Transverse colon (tissue), 4 donors: ENCODE results near the gene SLC15A5. TPM values are rescaled to one million over a fixed set of nuclear protein-coding genes. Genes with fewer than 3 reads are reported as not detected.
A peak's percentile ranks its signal among the peaks of the same experiment; 100 is the strongest.

Experiments used
- DNase-seq: peaks from one replicate; pipeline ENCODE4 v3.0.0-alpha.2; 2019
- H3K27ac ChIP-seq, 4 donors: fragments of 200-600 bp; sonication (generic); 2 replicates each; pipeline ENCODE4 v1.5.1; 2016 to 2018; ENCODE audit warnings: inconsistent platforms in 4 of 4
- H3K27me3 ChIP-seq: fragments of 200-600 bp; sonication (generic); 2 replicates; pipeline ENCODE4 v1.5.1; 2017; ENCODE audit warnings: inconsistent platforms
- H3K36me3 ChIP-seq, 4 donors: fragments of 200-600 bp; sonication (generic); 2 replicates each; pipeline ENCODE4 v1.5.1; 2017 to 2019; ENCODE audit warnings: inconsistent platforms in 4 of 4
- H3K4me1 ChIP-seq, 4 donors: fragments of 200-600 bp; sonication (generic); 2 replicates each; pipeline ENCODE4 v1.5.1; 2017 to 2020; ENCODE audit warnings: inconsistent platforms in 4 of 4
- H3K4me3 ChIP-seq, 4 donors: fragments of 200-600 bp; sonication (generic); 1 replicate in 1 of 4; 2 replicates in 3 of 4; pipeline versions ENCODE4 v1.5.1 to v1.6.1; 2017 to 2019; ENCODE audit warnings: inconsistent platforms in 4 of 4
- H3K9me3 ChIP-seq, 2 donors: fragments of 200-600 bp; sonication (generic); 2 replicates each; pipeline ENCODE4 v1.5.1; 2017 to 2019; ENCODE audit warnings: inconsistent platforms in 2 of 2
- EP300 ChIP-seq: sonication (generic); formaldehyde crosslinking; IDR thresholded peaks from one replicate; pipeline ENCODE4 v1.6.1; 2017; ENCODE audit warnings: antibody characterized with exemption, low read depth
- POLR2A ChIP-seq: fragments of 450-650 bp; IDR thresholded peaks from one replicate; pipeline ENCODE4 v1.6.1; 2016; ENCODE audit warnings: antibody characterized with exemption, mild to moderate bottlenecking, moderate library complexity
- POLR2AphosphoS5 ChIP-seq, 3 donors: sonication (generic); formaldehyde crosslinking; IDR thresholded peaks; one replicate each; pipeline ENCODE4 v1.6.1; 2016; ENCODE audit warnings: antibody characterized with exemption in 3 of 3
- WGBS, 2 donors: methylation state at CpG; one replicate each; pipeline ENCODE4 v1.1.5; 2018; ENCODE audit warnings: low coverage in 1 of 2; 5-methylcytosine and 5-hydroxymethylcytosine counted together
- in situ Hi-C, 4 donors: fragments of 200-750 bp; cut with MboI; loops; one replicate each; pipeline versions ENCODE4 v1.15.0 to v1.15.1; 2017; ENCODE audit warnings: low sequenced_read_pairs in 3 of 4, low pct_ligation_motif_present in 1 of 4, low pct_unique_long_range_greater_than_20kb in 1 of 4
- intact Hi-C: fragments of 100-400 bp; cut with DNase I; formaldehyde crosslinking; loops from one replicate; pipeline ENCODE4 v1.15.1; 2023; ENCODE audit warnings: low total_unique reads
- total RNA-seq, 4 donors: library from RNA; depleted of rRNA; stranded (reverse); fragments of >200 nt; gene quantifications; one replicate each; pipeline ENCODE4 v1.1.0, GENCODE V29; 2016
- TF ChIP-seq, protein P1 (sequence below), 5 experiments: fragments of 200-600 bp in 3 of 5; fragments of 450-650 bp in 2 of 5; sonication (generic) in 3 of 5; IDR thresholded peaks; 1 replicate in 2 of 5; 2 replicates in 3 of 5; pipeline ENCODE4 v1.5.1; 2016 to 2017; ENCODE audit warnings: antibody characterized with exemption in 5 of 5, inconsistent platforms in 3 of 5, mild to moderate bottlenecking in 2 of 5, moderate library complexity in 1 of 5

Gene SLC15A5
- total RNA-seq, 4 donors from 2014 or later: not detected

DNA sequence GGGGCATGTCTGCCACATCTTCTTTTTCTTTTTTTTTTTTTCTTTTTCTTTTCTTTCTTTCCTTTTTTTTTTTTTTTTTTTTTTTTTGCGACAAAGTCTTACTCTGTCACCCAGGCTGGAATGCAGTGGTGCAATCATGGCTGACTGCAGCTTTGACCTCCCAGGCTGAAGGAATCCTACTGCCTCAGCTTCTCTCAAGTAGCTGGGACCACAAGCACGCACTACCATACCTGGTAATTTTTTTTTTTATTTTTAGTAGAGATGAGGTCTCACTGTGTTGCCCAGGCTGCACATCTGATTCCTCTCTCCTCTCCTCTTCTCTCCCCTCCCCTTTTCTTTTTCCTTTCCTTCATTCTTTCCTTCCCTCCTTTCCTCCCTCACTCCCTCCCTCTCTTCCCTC is 18.5 kb downstream of the SLC15A5 start:
- no peaks in the 10 kb centered on the region for H3K4me1 ChIP-seq
- no peak overlapping the region for H3K4me3 ChIP-seq
- H3K27me3 ChIP-seq: no peaks in the 10 kb centered on the region
- no peak for DNase-seq
- H3K27ac ChIP-seq: no peak overlapping the region
- in situ Hi-C loops: no loop called here
- peaks cover 0 to 7% of the 10 kb centered on the region in 2 donors for H3K9me3 ChIP-seq
- H3K36me3 ChIP-seq: no peaks in the 10 kb centered on the region
- TF ChIP-seq POLR2A: no peak
- TF ChIP-seq, protein P1, sequence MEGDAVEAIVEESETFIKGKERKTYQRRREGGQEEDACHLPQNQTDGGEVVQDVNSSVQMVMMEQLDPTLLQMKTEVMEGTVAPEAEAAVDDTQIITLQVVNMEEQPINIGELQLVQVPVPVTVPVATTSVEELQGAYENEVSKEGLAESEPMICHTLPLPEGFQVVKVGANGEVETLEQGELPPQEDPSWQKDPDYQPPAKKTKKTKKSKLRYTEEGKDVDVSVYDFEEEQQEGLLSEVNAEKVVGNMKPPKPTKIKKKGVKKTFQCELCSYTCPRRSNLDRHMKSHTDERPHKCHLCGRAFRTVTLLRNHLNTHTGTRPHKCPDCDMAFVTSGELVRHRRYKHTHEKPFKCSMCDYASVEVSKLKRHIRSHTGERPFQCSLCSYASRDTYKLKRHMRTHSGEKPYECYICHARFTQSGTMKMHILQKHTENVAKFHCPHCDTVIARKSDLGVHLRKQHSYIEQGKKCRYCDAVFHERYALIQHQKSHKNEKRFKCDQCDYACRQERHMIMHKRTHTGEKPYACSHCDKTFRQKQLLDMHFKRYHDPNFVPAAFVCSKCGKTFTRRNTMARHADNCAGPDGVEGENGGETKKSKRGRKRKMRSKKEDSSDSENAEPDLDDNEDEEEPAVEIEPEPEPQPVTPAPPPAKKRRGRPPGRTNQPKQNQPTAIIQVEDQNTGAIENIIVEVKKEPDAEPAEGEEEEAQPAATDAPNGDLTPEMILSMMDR (IDR thresholded peaks at IDR 0.05): no peak
- TF ChIP-seq POLR2AphosphoS5 (IDR thresholded peaks at IDR 0.05): no peak
- no peak for TF ChIP-seq EP300
- intact Hi-C loops: no loop called here
- WGBS, 2 donors: 91 to 93% methylated on average over 2 of the region's 2 CpGs

DNA sequence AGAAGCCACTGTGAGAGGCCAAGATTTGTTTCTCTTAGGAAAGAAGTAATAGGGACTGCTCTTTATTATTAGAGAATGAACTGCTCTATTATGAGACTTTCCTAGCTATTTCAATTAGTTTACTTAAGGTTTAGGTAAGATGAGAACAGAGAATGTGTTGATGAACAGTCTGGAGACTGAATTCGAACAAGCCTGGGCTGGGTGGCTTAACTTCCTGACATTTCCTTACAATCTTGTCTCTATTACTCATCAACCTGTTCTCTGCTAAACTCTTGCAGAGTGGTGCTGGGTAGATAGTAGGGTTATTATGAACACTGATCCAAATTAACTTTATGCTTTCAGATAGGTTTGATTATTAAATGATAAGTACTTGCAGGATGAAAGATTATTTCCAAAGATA is 31.2 kb downstream of the SLC15A5 start:
- WGBS, 2 donors: 47 to 50% methylated on average over 1 of the region's 1 CpG
- no peak for DNase-seq
- no peaks in the 10 kb centered on the region for H3K9me3 ChIP-seq
- peak overlapping the region in 2 of 4 donors; percentile 54 to 68 for H3K27ac ChIP-seq
- intact Hi-C loops (no loop called here), in situ Hi-C loops (no loop called here)
- no peak overlapping the region for H3K4me3 ChIP-seq
- H3K4me1 ChIP-seq: peaks cover 0 to 10% (median 3%) of the 10 kb centered on the region in 4 donors
- no peaks in the 10 kb centered on the region for H3K36me3 ChIP-seq
- TF ChIP-seq EP300 (no peak), POLR2AphosphoS5 (IDR thresholded peaks at IDR 0.05) (no peak), POLR2A (no peak)
- TF ChIP-seq, protein P1 (IDR thresholded peaks at IDR 0.05): no peak
- no peaks in the 10 kb centered on the region for H3K27me3 ChIP-seq

DNA sequence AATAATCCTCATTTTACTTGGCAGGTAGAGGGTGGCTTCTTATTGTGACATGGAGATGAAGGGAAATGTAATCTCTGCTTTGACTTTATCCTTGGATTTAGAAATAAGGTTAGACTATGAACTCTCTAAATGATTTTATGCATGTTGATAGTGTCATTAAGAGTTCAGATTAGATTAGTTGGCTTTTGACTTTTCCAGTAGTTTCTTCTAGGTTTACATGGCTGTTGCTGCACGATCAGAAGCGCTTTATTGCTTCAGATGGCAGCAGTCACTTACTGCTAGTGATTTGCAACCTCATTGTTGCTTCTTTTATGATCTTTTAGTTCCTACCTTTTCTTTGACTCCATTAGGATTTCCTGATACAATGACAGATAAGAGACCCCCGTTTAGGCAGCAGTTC is 32.3 kb downstream of the SLC15A5 start:
- intact Hi-C loops: no loop called here
- peaks cover 0 to 10% (median 3%) of the 10 kb centered on the region in 4 donors for H3K4me1 ChIP-seq
- in situ Hi-C loops: no loop called here
- H3K27ac ChIP-seq: peak overlapping the region in 3 of 4 donors; percentile 10 to 68 (median 54)
- H3K4me3 ChIP-seq: no peak overlapping the region
- peak in 1 of 3 donors; percentile 45 for TF ChIP-seq POLR2AphosphoS5 (IDR thresholded peaks at IDR 0.05)
- TF ChIP-seq, protein P1 (IDR thresholded peaks at IDR 0.05): no peak
- H3K27me3 ChIP-seq: no peaks in the 10 kb centered on the region
- DNase-seq: peak; percentile 26
- H3K36me3 ChIP-seq: no peaks in the 10 kb centered on the region
- 31 to 32% methylated on average over 3 of the region's 3 CpGs for WGBS, 2 donors
- H3K9me3 ChIP-seq: no peaks in the 10 kb centered on the region

DNA sequence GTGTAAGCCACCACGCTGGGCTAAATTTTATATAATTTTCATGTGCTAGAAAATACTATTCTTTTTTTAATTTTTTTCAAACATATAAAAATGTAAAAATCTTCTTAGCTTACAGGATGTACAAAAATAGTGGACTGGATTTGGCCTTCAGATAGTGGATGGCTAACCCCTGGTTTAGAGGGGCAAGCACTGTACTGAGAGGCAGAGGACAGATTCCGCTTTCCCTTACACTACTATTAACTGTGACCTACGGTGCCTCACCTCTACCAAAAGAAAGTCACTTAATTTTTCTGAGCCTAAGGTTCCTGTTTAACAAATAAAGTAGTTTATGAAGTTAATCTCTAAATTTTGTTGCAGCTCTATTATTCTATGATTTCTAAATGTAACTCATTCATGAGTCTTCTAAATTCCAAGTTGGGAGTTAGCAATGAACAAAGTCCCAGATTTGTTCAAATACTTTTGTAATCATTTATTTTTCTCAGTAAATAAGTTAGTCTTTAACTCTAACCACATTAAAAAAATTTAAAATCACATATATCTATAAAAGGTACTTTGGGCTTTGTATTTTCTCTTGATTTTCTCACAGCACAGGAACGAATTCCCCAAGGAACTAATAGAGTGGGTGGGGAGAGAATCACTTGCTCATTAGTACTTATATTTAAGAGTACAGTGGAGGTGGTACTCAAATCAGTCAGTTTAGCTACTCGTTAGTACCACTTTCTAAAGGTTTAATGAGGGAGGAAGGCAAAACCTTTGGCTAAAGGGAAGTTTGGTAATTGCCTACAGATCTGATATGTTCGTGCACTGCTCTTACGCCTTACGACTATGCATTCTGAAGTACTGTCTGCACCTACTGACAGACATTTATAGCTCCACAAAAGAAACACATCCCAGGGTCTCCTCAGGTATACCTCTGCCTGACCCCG is 33.7 kb downstream of the SLC15A5 start:
- no peaks in the 10 kb centered on the region for H3K36me3 ChIP-seq
- no peak overlapping the region for H3K4me3 ChIP-seq
- WGBS, 2 donors: 70 to 87% methylated on average over 3 to 9 of the region's 9 CpGs
- no peaks in the 10 kb centered on the region for H3K27me3 ChIP-seq
- TF ChIP-seq POLR2AphosphoS5 (IDR thresholded peaks at IDR 0.05) (no peak), POLR2A (no peak), EP300 (no peak)
- TF ChIP-seq, protein P1 (IDR thresholded peaks at IDR 0.05): no peak
- peaks cover 0 to 10% (median 3%) of the 10 kb centered on the region in 4 donors for H3K4me1 ChIP-seq
- no peaks in the 10 kb centered on the region for H3K9me3 ChIP-seq
- in situ Hi-C loops: no loop called here
- intact Hi-C loops: no loop called here
- H3K27ac ChIP-seq: no peak overlapping the region
- DNase-seq: no peak
